GM19397 (cell line): ENCODE results near the gene CDH4.

Source experiments
- ATAC-seq: cut with Tn5 transposase; IDR thresholded peaks from one replicate; pipeline ENCODE4 v1.9.1; 2021; ENCODE audit warnings: mild to moderate bottlenecking, moderate library complexity; ENCODE audit not compliant: unreplicated experiment

CDH4 gene

GRCh38 chr20:61526907-61527306 lies 274.8 kb downstream of the CDH4 start:
- no peak for ATAC-seq

GRCh38 chr20:61527626-61528025 lies 275.6 kb downstream of the CDH4 start:
- no peak for ATAC-seq

GRCh38 chr20:61528591-61528990 lies 276.5 kb downstream of the CDH4 start:
- ATAC-seq: no peak

- ATAC-seq: no peak
Measured at GRCh38 chr20:61529354-61529753, 277.3 kb downstream of the CDH4 start.

- no peak for ATAC-seq
Measured at GRCh38 chr20:61531553-61532345, 279.7 kb downstream of the CDH4 start.

- ATAC-seq: no peak
Measured at GRCh38 chr20:61532736-61533135, 280.7 kb downstream of the CDH4 start.

GRCh38 chr20:61533231-61533631 lies 281.2 kb downstream of the CDH4 start:
- ATAC-seq: no peak

- ATAC-seq: no peak
Measured at GRCh38 chr20:61534346-61534745, 282.3 kb downstream of the CDH4 start.

GRCh38 chr20:61535091-61535490 lies 283.0 kb downstream of the CDH4 start:
- ATAC-seq: no peak

GRCh38 chr20:61535536-61535935 lies 283.5 kb downstream of the CDH4 start:
- no peak for ATAC-seq

- ATAC-seq: no peak
Measured at GRCh38 chr20:61535956-61536355, 283.9 kb downstream of the CDH4 start.

GRCh38 chr20:61536671-61537070 lies 284.6 kb downstream of the CDH4 start:
- ATAC-seq: no peak

GRCh38 chr20:61537239-61538182 lies 285.4 kb downstream of the CDH4 start:
- ATAC-seq: no peak

- ATAC-seq: no peak
Measured at GRCh38 chr20:61538183-61538942, 286.3 kb downstream of the CDH4 start.

- no peak for ATAC-seq
Measured at GRCh38 chr20:61538943-61539265, 286.8 kb downstream of the CDH4 start.

GRCh38 chr20:61539706-61540360 lies 287.8 kb downstream of the CDH4 start:
- no peak for ATAC-seq

- no peak for ATAC-seq
Measured at GRCh38 chr20:61541537-61541936, 289.5 kb downstream of the CDH4 start.

GRCh38 chr20:61543086-61543485 lies 291.0 kb downstream of the CDH4 start:
- no peak for ATAC-seq

- no peak for ATAC-seq
Measured at GRCh38 chr20:61543931-61544745, 292.1 kb downstream of the CDH4 start.
